ENCODE results near the gene TTC34. TPM values are rescaled to one million over a fixed set of nuclear protein-coding genes. Genes with fewer than 3 reads are reported as not detected.
"Not testable (repeated sequence)": the region's sequence is repeated elsewhere in the genome, so short reads cannot be mapped to it uniquely, and the experiment has no call there.

Gene TTC34
- total RNA-seq, 1 donor from 2014 or later: 1.8 TPM

- H3K9me3 Mint-ChIP-seq; H3K36me3 Mint-ChIP-seq (ENCODE audit: low read depth); H3K4me1 Mint-ChIP-seq (ENCODE audit: low read depth); H3K4me3 Mint-ChIP-seq; H3K27me3 Mint-ChIP-seq (ENCODE audit: insufficient read depth); intact Hi-C loops (cut with micrococcal nuclease); H3K27ac Mint-ChIP-seq; DNase-seq (ENCODE audit: low spot score): not testable (repeated sequence)
These were observed 141.7 kb downstream of the TTC34 start for GRCh38 chr1:2659806-2660205.

GRCh38 chr1:2657909-2658308 is 143.6 kb downstream of the TTC34 start:
- H3K4me3 Mint-ChIP-seq; DNase-seq (ENCODE audit: low spot score); H3K27ac Mint-ChIP-seq: not testable (repeated sequence)

GRCh38 chr1:2657124-2657523 is 144.4 kb downstream of the TTC34 start:
- intact Hi-C loops (cut with micrococcal nuclease); H3K4me1 Mint-ChIP-seq (ENCODE audit: low read depth); H3K9me3 Mint-ChIP-seq; H3K36me3 Mint-ChIP-seq (ENCODE audit: low read depth); H3K27me3 Mint-ChIP-seq (ENCODE audit: insufficient read depth); H3K4me3 Mint-ChIP-seq; DNase-seq (ENCODE audit: low spot score); H3K27ac Mint-ChIP-seq: not testable (repeated sequence)

More at GRCh38 chr1:2657909-2658308, 143.6 kb downstream of the TTC34 start:
- H3K27me3 Mint-ChIP-seq (ENCODE audit: insufficient read depth); H3K36me3 Mint-ChIP-seq (ENCODE audit: low read depth); H3K9me3 Mint-ChIP-seq; H3K4me1 Mint-ChIP-seq (ENCODE audit: low read depth); intact Hi-C loops (cut with micrococcal nuclease): not testable (repeated sequence)

GRCh38 chr1:2655598-2656434 is 145.7 kb downstream of the TTC34 start:
- H3K4me3 Mint-ChIP-seq; H3K27me3 Mint-ChIP-seq (ENCODE audit: insufficient read depth); H3K27ac Mint-ChIP-seq; DNase-seq (ENCODE audit: low spot score); intact Hi-C loops (cut with micrococcal nuclease); H3K4me1 Mint-ChIP-seq (ENCODE audit: low read depth); H3K9me3 Mint-ChIP-seq; H3K36me3 Mint-ChIP-seq (ENCODE audit: low read depth): not testable (repeated sequence)

- H3K4me3 Mint-ChIP-seq; intact Hi-C loops (cut with micrococcal nuclease); H3K9me3 Mint-ChIP-seq; H3K36me3 Mint-ChIP-seq (ENCODE audit: low read depth); H3K4me1 Mint-ChIP-seq (ENCODE audit: low read depth); H3K27ac Mint-ChIP-seq; DNase-seq (ENCODE audit: low spot score); H3K27me3 Mint-ChIP-seq (ENCODE audit: insufficient read depth): not testable (repeated sequence)
These were observed 147.0 kb downstream of the TTC34 start for GRCh38 chr1:2654443-2654948.

- H3K27ac Mint-ChIP-seq; H3K4me3 Mint-ChIP-seq; H3K9me3 Mint-ChIP-seq; DNase-seq (ENCODE audit: low spot score); H3K36me3 Mint-ChIP-seq (ENCODE audit: low read depth); intact Hi-C loops (cut with micrococcal nuclease); H3K27me3 Mint-ChIP-seq (ENCODE audit: insufficient read depth); H3K4me1 Mint-ChIP-seq (ENCODE audit: low read depth): not testable (repeated sequence)
These were observed 147.6 kb downstream of the TTC34 start for GRCh38 chr1:2653741-2654442.

- DNase-seq (ENCODE audit: low spot score); H3K27ac Mint-ChIP-seq; H3K9me3 Mint-ChIP-seq; H3K4me3 Mint-ChIP-seq; intact Hi-C loops (cut with micrococcal nuclease); H3K4me1 Mint-ChIP-seq (ENCODE audit: low read depth); H3K27me3 Mint-ChIP-seq (ENCODE audit: insufficient read depth); H3K36me3 Mint-ChIP-seq (ENCODE audit: low read depth): not testable (repeated sequence)
These were observed 148.4 kb downstream of the TTC34 start for GRCh38 chr1:2652926-2653571.

GRCh38 chr1:2652152-2652925 is 149.2 kb downstream of the TTC34 start:
- H3K4me1 Mint-ChIP-seq (ENCODE audit: low read depth); H3K9me3 Mint-ChIP-seq; H3K27me3 Mint-ChIP-seq (ENCODE audit: insufficient read depth); H3K27ac Mint-ChIP-seq; H3K4me3 Mint-ChIP-seq; intact Hi-C loops (cut with micrococcal nuclease); DNase-seq (ENCODE audit: low spot score); H3K36me3 Mint-ChIP-seq (ENCODE audit: low read depth): not testable (repeated sequence)

GRCh38 chr1:2650967-2651645 is 150.4 kb downstream of the TTC34 start:
- DNase-seq (ENCODE audit: low spot score): no peak
- Mint-ChIP-seq H3K27ac (no peak overlapping the region), H3K4me1 (ENCODE audit: low read depth) (no peaks in the 10 kb centered on the region), H3K9me3 (peaks cover 18% of the 10 kb centered on the region), H3K36me3 (ENCODE audit: low read depth) (no peaks in the 10 kb centered on the region), H3K4me3 (no peak overlapping the region), H3K27me3 (ENCODE audit: insufficient read depth) (peaks cover 2% of the 10 kb centered on the region)
- intact Hi-C loops (cut with micrococcal nuclease): no loop called here

GRCh38 chr1:2646837-2647236 is 154.7 kb downstream of the TTC34 start:
- Mint-ChIP-seq H3K27me3 (ENCODE audit: insufficient read depth) (peaks cover 2% of the 10 kb centered on the region), H3K9me3 (peaks cover 25% of the 10 kb centered on the region), H3K4me3 (no peak overlapping the region), H3K4me1 (ENCODE audit: low read depth) (no peaks in the 10 kb centered on the region), H3K27ac (no peak overlapping the region), H3K36me3 (ENCODE audit: low read depth) (no peaks in the 10 kb centered on the region)
- no peak for DNase-seq (ENCODE audit: low spot score)
- intact Hi-C loops (cut with micrococcal nuclease): loop anchor here (10.0 kb wide), 1 partner anchor 1258 kb away; the partner anchor contains the start of gene C1orf174

- no peak overlapping the region for H3K4me3 Mint-ChIP-seq
- no peak for DNase-seq (ENCODE audit: low spot score)
- H3K27me3 Mint-ChIP-seq (ENCODE audit: insufficient read depth): peaks cover 2% of the 10 kb centered on the region
- intact Hi-C loops (cut with micrococcal nuclease): loop anchor here (10.0 kb wide), 1 partner anchor 1259 kb away; the partner anchor contains the start of gene C1orf174
- no peak overlapping the region for H3K27ac Mint-ChIP-seq
- H3K4me1 Mint-ChIP-seq (ENCODE audit: low read depth): no peaks in the 10 kb centered on the region
- H3K9me3 Mint-ChIP-seq: peaks cover 25% of the 10 kb centered on the region
- no peaks in the 10 kb centered on the region for H3K36me3 Mint-ChIP-seq (ENCODE audit: low read depth)
These were observed 155.7 kb downstream of the TTC34 start for GRCh38 chr1:2645776-2646175.

- intact Hi-C loops (cut with micrococcal nuclease): loop anchor here (10.0 kb wide), 1 partner anchor 1260 kb away; the partner anchor contains the start of gene C1orf174
- Mint-ChIP-seq H3K9me3 (peaks cover 25% of the 10 kb centered on the region), H3K27ac (no peak overlapping the region), H3K27me3 (ENCODE audit: insufficient read depth) (peaks cover 2% of the 10 kb centered on the region), H3K36me3 (ENCODE audit: low read depth) (no peaks in the 10 kb centered on the region), H3K4me1 (ENCODE audit: low read depth) (no peaks in the 10 kb centered on the region), H3K4me3 (no peak overlapping the region)
- DNase-seq (ENCODE audit: low spot score): no peak
These were observed 156.3 kb downstream of the TTC34 start for GRCh38 chr1:2645143-2645542.
